HEK293 (cell line): ENCODE results near the gene PRDX2.

Experiments used
- CTCF ChIA-PET: fragments of 350-600 bp; formaldehyde crosslinking; extraction: SDS; loops from one replicate; lab custom pipeline; 2021; ENCODE audit warnings: antibody characterized with exemption; lab: Yijun Ruan, JAX
- POLR2A ChIA-PET: fragments of 300-600 bp; formaldehyde crosslinking; extraction: SDS; loops from one replicate; lab custom pipeline; 2020; ENCODE audit warnings: antibody characterized with exemption, inconsistent platforms; lab: Yijun Ruan, JAX
- H3K27ac ChIP-seq: fragments of 200-500 bp; sonication (Bioruptor generic); 2 replicates; pipeline ENCODE4 v1.5.1; 2014; ENCODE audit warnings: low read depth, low read length, control low read depth, inconsistent platforms; ENCODE audit errors: extremely low read depth
- H3K36me3 ChIP-seq, 2 experiments: fragments of 200-500 bp in 1 of 2; sonication (Bioruptor generic) in 1 of 2; 1 replicate in 1 of 2; 2 replicates in 1 of 2; pipeline ENCODE4 v1.5.1; 2014 to 2017; ENCODE audit warnings: inconsistent platforms in 2 of 2, low read length in 2 of 2; ENCODE audit not compliant: control insufficient read depth in 2 of 2, insufficient read depth in 1 of 2
- H3K4me1 ChIP-seq: fragments of 200-500 bp; sonication (Bioruptor generic); 2 replicates; pipeline ENCODE4 v1.5.1; 2014; ENCODE audit warnings: mild to moderate bottlenecking, low read length, inconsistent platforms; ENCODE audit not compliant: control insufficient read depth, insufficient read depth
- H3K4me3 ChIP-seq: 2 replicates; pipeline ENCODE4 v1.5.1; 2011; ENCODE audit warnings: low read depth, mild to moderate bottlenecking, control low read depth, low read length, moderate library complexity
- H3K9me3 ChIP-seq: fragments of 200-500 bp; sonication (Bioruptor generic); 2 replicates; pipeline ENCODE4 v1.5.1; 2014; ENCODE audit warnings: low read depth, low read length, inconsistent platforms; ENCODE audit not compliant: control insufficient read depth, insufficient read depth
- CTCF ChIP-seq: fragments of 450-650 bp; formaldehyde crosslinking; IDR thresholded peaks from 2 replicates; pipeline ENCODE4 v1.5.1; 2016; ENCODE audit warnings: missing biosample characterization, missing genetic modification characterization
- GLIS1 ChIP-seq: fragments of 450-650 bp; formaldehyde crosslinking; IDR thresholded peaks from 2 replicates; pipeline ENCODE4 v1.5.1; 2016; ENCODE audit warnings: missing biosample characterization, missing genetic modification characterization
- HIC1 ChIP-seq: fragments of 450-650 bp; formaldehyde crosslinking; IDR thresholded peaks from 2 replicates; pipeline ENCODE4 v1.5.1; 2016; ENCODE audit warnings: missing biosample characterization, missing genetic modification characterization
- KLF1 ChIP-seq: fragments of 450-650 bp; formaldehyde crosslinking; IDR thresholded peaks from 2 replicates; pipeline ENCODE4 v1.5.1; 2016; ENCODE audit warnings: missing biosample characterization, missing genetic modification characterization
- KLF10 ChIP-seq: fragments of 450-650 bp; IDR thresholded peaks from 2 replicates; pipeline ENCODE4 v1.5.1; 2018; ENCODE audit warnings: missing biosample characterization, mild to moderate bottlenecking, missing genetic modification characterization
- KLF16 ChIP-seq: fragments of 450-650 bp; formaldehyde crosslinking; IDR thresholded peaks from 2 replicates; pipeline ENCODE4 v1.5.1; 2017; ENCODE audit warnings: missing biosample characterization, missing genetic modification characterization
- KLF9 ChIP-seq: fragments of 450-650 bp; formaldehyde crosslinking; IDR thresholded peaks from 2 replicates; pipeline ENCODE4 v1.5.1; 2016; ENCODE audit warnings: missing biosample characterization, missing genetic modification characterization, low read depth
- OSR2 ChIP-seq: fragments of 450-650 bp; formaldehyde crosslinking; IDR thresholded peaks from 2 replicates; pipeline ENCODE4 v1.5.1; 2016; ENCODE audit warnings: missing biosample characterization, missing genetic modification characterization
- OVOL3 ChIP-seq: fragments of 450-650 bp; formaldehyde crosslinking; IDR thresholded peaks from 2 replicates; pipeline ENCODE4 v1.5.1; 2016; ENCODE audit warnings: missing biosample characterization, missing genetic modification characterization
- PATZ1 ChIP-seq: fragments of 450-650 bp; formaldehyde crosslinking; IDR thresholded peaks from 2 replicates; pipeline ENCODE4 v1.5.1; 2016; ENCODE audit warnings: missing biosample characterization, missing genetic modification characterization
- SP2 ChIP-seq: fragments of 450-650 bp; formaldehyde crosslinking; IDR thresholded peaks from 2 replicates; pipeline ENCODE4 v1.5.1; 2016; ENCODE audit warnings: missing biosample characterization, missing genetic modification characterization
- SP3 ChIP-seq: fragments of 450-650 bp; formaldehyde crosslinking; IDR thresholded peaks from 2 replicates; pipeline ENCODE4 v1.5.1; 2016; ENCODE audit warnings: missing biosample characterization, missing genetic modification characterization
- ZBTB48 ChIP-seq: fragments of 450-650 bp; formaldehyde crosslinking; IDR thresholded peaks from 2 replicates; pipeline ENCODE4 v1.5.1; 2016; ENCODE audit warnings: missing biosample characterization, missing genetic modification characterization
- ZEB2 ChIP-seq: fragments of 450-650 bp; formaldehyde crosslinking; IDR thresholded peaks from 2 replicates; pipeline ENCODE4 v1.5.1; 2016; ENCODE audit warnings: missing biosample characterization, missing genetic modification characterization
- ZFHX2 ChIP-seq: fragments of 450-650 bp; formaldehyde crosslinking; conservative IDR thresholded peaks from 2 replicates; pipeline ENCODE4 v1.5.1; 2016; ENCODE audit warnings: missing biosample characterization, missing genetic modification characterization
- ZIC2 ChIP-seq: fragments of 450-650 bp; formaldehyde crosslinking; IDR thresholded peaks from 2 replicates; pipeline ENCODE4 v1.5.1; 2016; ENCODE audit warnings: missing biosample characterization, missing genetic modification characterization
- ZNF121 ChIP-seq: fragments of 450-650 bp; formaldehyde crosslinking; IDR thresholded peaks from 2 replicates; pipeline ENCODE4 v1.5.1; 2016; ENCODE audit warnings: missing biosample characterization, missing genetic modification characterization
- ZNF394 ChIP-seq: fragments of 450-650 bp; formaldehyde crosslinking; IDR thresholded peaks from 2 replicates; pipeline ENCODE4 v1.5.1; 2016; ENCODE audit warnings: missing biosample characterization, missing genetic modification characterization, mild to moderate bottlenecking, moderate library complexity, borderline replicate concordance
- ZNF398 ChIP-seq: fragments of 450-650 bp; formaldehyde crosslinking; IDR thresholded peaks from 2 replicates; pipeline ENCODE4 v1.5.1; 2017; ENCODE audit warnings: missing biosample characterization, missing genetic modification characterization
- ZNF600 ChIP-seq: fragments of 450-650 bp; formaldehyde crosslinking; IDR thresholded peaks from 2 replicates; pipeline ENCODE4 v1.5.1; 2016; ENCODE audit warnings: missing biosample characterization, missing genetic modification characterization

Gene PRDX2

GRCh38 chr19:12834566-12834943, 33.0 kb upstream of the PRDX2 start, which contains the start of gene RTBDN:
Gene RTBDN, minus strand, starts transcription at chr19:12834579. Its CDS starts 4,600 bp downstream, at chr19:12829979.
- Histone ChIP-seq H3K27ac (no peak within 1 kb of the TSS; the same call in 1 of the 2 replicates), H3K4me3 (peak within 1 kb of the TSS; percentile 58), H3K4me1 (0 out of 2 replicates have a peak, but pooled peaks cover 2% of the 10 kb centered on the region)
- TF ChIP-seq SP2 (tag by site-specific recombination), result peak; percentile 71
- peak; percentile 65; the same call in 1 of the 2 replicates for TF ChIP-seq ZNF600 (tag by site-specific recombination)
- TF ChIP-seq ZEB2 (tag by site-specific recombination), result no peak
- peak; percentile 2; the same call in 1 of the 2 replicates for TF ChIP-seq ZFHX2 (tag by site-specific recombination)
- TF ChIP-seq, all 188 proteins: peak for 3
- ChIA-PET CTCF (interaction anchor here (0.6 to 1.9 kb wide), 7 partner anchors 9 to 94 kb away, joined by 3 to 15 read pairs (median 3); no protein-coding TSS in a partner anchor), POLR2A (interaction anchor here (1.4 to 1.5 kb wide), 2 partner anchors 28 to 47 kb away, joined by 3 to 6 read pairs; partner anchors contain the start of genes DNASE2 and RNASEH2A)
- H3K9me3 ChIP-seq, result no peaks in the 10 kb centered on the region
- H3K36me3 ChIP-seq, result no peaks in the 10 kb centered on the region

- H3K4me3 ChIP-seq, result peak overlapping the region; percentile 58
- H3K27ac ChIP-seq, result no peak overlapping the region; the same call in 1 of the 2 replicates
- POLR2A ChIA-PET, result interaction anchor here (1.4 to 1.5 kb wide), 2 partner anchors 28 to 47 kb away, joined by 3 to 6 read pairs; partner anchors contain the start of genes DNASE2 and RNASEH2A
- no peaks in the 10 kb centered on the region for H3K9me3 ChIP-seq
- no peaks in the 10 kb centered on the region for H3K36me3 ChIP-seq
- 0 out of 2 replicates have a peak, but pooled peaks cover 2% of the 10 kb centered on the region for H3K4me1 ChIP-seq
- CTCF ChIA-PET, result interaction anchor here (0.6 to 1.9 kb wide), 7 partner anchors 8 to 94 kb away, joined by 3 to 15 read pairs (median 3); no protein-coding TSS in a partner anchor
- TF ChIP-seq OVOL3 (tag by site-specific recombination), result no peak
- peak; percentile 78 for TF ChIP-seq GLIS1 (tag by site-specific recombination)
- peak; percentile 78 for TF ChIP-seq KLF9 (tag by site-specific recombination)
- TF ChIP-seq HIC1, result peak; percentile 70; the same call in 1 of the 2 replicates
- TF ChIP-seq KLF1, result peak; percentile 81
- peak; percentile 42; the same call in 1 of the 2 replicates for TF ChIP-seq KLF10
- peak; percentile 94 for TF ChIP-seq ZNF398
- TF ChIP-seq ZNF121 (tag by site-specific recombination), result no peak
- TF ChIP-seq ZNF394, result 0 out of 2 replicates have a peak, but pooled peaks have one; percentile 10
- TF ChIP-seq SP3 (tag by site-specific recombination), result peak; percentile 64
- 0 out of 2 replicates have a peak, but pooled peaks have one; percentile 6 for TF ChIP-seq OSR2 (tag by site-specific recombination)
- peak; percentile 95 for TF ChIP-seq ZFHX2 (tag by site-specific recombination)
- 0 out of 2 replicates have a peak, but pooled peaks have one; percentile 17 for TF ChIP-seq KLF16 (tag by site-specific recombination)
- TF ChIP-seq CTCF (tag by site-specific recombination), result peak; percentile 57
- peak; percentile 82; the same call in 1 of the 2 replicates for TF ChIP-seq ZIC2 (tag by site-specific recombination)
- TF ChIP-seq PATZ1, result peak; percentile 76
- peak; percentile 55; the same call in 1 of the 2 replicates for TF ChIP-seq ZBTB48 (tag by site-specific recombination)
- peak; percentile 34; the same call in 1 of the 2 replicates for TF ChIP-seq SP2 (tag by site-specific recombination)
Observed at GRCh38 chr19:12833738-12834565, 32.4 kb upstream of the PRDX2 start.
